DMS 273 (cell line): ENCODE results near the gene APEX1.
A peak's percentile ranks its signal among the peaks of the same experiment; 100 is the strongest.
"Not testable (repeated sequence)": the region's sequence is repeated elsewhere in the genome, so short reads cannot be mapped to it uniquely, and the experiment has no call there.

Source experiments
- DNase-seq: peaks from one replicate; lab custom pipeline; 2025; ENCODE audit not compliant: unreplicated experiment; lab: John Stamatoyannopoulos, UW

The APEX1 gene

DNA sequence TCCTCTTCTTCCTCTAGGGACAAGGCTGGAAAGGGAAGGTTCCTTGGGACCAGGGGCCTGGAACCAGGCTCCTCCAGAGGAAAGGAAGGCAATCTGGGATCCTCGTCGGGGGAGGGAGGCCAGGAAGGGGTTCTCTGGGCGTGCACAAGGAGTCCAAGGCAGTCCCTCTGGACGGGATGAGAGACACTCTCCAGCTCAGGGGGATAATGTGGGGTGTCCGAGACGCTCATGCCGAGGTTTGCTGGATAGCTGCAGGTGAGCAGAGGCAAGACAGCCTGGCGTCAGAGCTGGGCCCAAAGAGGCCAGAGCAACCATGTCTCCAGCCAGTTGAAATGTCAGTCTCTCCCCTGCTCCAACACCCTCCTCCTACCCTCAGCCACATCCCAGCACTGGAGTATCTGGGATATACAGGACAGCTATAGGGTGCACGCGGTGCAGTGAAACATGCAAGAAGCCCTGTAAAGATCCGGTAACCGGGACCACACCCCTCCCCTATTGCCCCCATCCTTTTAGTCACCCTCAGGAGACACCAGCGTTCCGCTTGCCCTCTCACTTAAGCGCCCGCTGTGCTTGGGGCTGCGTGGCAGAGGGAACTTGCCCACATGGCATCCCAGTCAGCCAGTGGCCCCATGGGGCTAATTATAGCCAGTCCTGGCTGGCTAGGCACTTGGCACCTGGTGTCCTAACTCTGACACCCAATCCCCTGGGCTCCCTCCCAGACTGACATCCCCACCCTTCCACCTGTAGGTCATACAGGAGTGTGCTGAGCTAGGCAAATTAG, 19.3 kb upstream of the APEX1 start, which contains the start of gene KLHL33:
KLHL33 (minus strand) TSS at position 585 of the 781 bp plus-strand sequence; CDS start at position 230, 355 bp downstream.
- no peak for DNase-seq

- no peak for DNase-seq
Observed at GRCh38 chr14:20436363-20436755, 18.7 kb upstream of the APEX1 start.

DNA sequence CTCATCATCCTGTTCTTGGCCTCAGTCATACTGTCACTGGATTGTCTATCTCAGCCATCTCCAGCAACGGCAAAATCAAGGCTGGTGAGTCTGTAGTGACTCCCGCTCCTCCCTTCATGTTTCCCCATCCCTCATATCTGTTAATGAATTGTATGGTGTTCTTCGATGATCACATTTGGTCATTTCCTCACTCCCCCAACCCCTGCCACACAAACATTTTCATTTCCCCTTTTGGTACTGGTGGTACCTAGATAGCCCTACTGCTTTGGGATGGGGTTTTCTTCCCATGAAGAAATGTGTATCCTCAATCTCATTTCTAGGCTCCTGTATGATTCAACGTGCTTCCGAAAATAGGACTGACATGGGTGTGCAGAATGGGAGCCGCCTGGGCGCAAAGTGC, 16.4 kb upstream of the APEX1 start:
- DNase-seq, result no peak

DNA sequence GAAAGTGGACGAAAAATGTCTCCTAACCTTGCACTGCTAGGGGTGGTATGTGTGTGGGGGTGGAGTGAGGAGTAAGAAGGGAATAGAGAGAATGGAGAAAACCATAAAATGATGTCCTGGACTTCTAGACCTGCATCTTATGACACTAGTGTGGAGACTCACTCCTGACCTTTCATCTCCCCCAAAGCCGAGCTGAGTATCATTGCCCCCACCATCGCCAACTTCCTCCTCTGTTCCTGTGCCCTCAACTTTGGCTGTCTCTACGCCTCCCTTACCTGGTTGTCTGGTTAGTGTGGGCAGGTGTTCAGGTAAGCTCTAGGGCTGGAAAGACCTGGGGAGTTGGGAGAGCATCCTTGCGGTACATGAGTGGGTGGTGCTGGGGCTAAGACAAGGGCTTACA, 14.6 kb upstream of the APEX1 start:
- no peak for DNase-seq

DNA sequence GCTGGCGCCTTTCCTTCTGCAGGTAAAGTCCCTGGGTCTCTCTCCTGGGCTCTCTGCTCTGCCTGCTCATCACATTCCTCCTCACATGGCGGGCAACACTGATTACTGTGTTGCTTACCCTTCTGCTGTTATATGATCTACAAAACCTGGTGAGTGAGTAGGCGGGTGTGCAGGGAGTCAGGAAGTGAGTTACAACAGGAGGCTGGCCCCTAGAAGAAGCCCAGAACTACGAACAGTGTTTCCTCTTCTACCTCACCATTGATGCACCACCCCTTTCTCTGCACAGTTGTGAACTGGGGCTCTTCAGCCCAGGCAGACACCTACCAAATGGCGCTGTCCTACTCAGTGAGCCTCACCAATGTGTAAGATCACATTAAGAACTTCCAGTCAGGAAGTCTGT, 14.1 kb upstream of the APEX1 start:
- no peak for DNase-seq

DNA sequence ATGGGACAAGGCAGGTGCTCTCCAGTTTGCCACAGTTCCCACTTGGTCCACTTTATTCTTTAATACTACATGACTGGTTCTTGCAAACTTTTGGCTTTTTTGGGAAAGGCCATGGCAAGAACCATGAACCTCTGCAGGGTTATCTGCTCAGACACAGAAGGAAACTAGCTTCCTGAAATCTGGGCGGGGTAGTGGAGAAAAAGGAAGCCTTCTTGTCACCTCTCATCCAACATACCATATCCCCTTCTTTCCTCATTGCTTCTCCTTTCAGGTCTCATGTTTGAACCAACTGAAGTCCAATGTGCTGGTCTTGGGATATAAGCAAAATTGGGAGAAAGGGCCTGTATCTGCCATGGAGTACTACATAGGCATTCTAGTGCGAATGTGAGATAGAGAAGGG, 13.6 kb upstream of the APEX1 start:
- no peak for DNase-seq

GRCh38 chr14:20443650-20444049, 11.4 kb upstream of the APEX1 start:
- not testable (repeated sequence) for DNase-seq

- DNase-seq, result no peak
Observed at GRCh38 chr14:20446889-20447288, 8.1 kb upstream of the APEX1 start.

DNA sequence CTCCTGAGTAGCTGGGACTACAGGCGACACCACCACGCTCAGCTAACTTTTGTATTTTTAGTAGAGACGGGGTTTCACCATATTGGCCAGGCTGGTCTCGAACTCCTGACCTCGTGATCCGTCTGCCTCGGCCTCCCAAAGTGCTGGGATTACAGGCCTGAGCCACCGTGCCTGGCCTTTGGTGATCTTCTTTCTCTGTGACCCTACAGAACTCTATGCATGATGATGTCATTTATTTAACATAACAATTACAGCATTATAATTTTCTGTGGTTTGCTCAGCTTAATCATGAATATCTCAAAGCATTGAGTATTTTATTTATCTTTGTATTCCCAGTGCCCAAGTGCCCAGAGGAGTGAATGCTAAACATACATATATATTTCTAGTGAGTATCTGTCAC, 2.2 kb upstream of the APEX1 start:
- not testable (repeated sequence) for DNase-seq

- peak; percentile 96 for DNase-seq
Observed at GRCh38 chr14:20455355-20456300, 602 bp downstream of the APEX1 start.

- peak; percentile 17 for DNase-seq
Observed at GRCh38 chr14:20456971-20457370, 1.9 kb downstream of the APEX1 start.

- peak; percentile 58 for DNase-seq
Observed at GRCh38 chr14:20458031-20458789, 3.2 kb downstream of the APEX1 start.

DNA sequence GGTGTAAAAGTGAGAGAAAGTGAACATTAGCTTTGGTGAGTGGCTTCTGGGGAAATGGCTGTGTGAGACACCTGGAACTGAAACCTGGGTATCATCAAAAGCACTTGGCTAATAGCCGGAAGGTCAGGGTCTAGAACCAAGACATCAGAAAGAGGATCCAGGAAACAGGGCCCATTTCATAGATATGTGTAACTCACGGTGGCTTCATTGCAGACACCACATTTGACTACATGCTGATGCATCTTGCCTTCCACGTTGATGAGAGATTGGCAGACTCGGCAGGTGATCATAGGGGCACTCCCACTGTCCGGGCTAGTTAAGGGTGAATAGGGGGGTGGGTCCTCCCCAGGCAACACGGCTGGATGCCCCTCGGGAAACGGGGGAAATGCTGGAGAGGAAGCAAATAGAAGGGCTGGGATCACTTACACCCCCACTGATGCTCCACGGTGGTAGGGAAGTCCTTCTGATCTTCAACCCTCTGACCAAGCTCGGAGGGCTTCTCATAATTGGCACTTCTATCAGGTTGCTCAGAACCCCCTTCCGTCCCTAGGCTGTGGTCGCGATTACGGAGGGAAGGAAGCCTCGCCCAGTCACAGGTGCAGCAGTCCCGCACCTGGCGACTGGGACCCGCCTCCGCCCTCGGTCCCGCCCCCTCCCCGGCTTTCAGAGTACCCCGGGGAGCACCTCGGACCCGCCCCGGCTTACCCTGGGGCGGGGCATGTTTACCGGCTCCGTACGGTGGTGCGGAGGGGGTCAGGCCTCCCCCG, 5.6 kb downstream of the APEX1 start:
- peak; percentile 59 for DNase-seq

GRCh38 chr14:20461225-20462141, 6.5 kb downstream of the APEX1 start, which contains the start of gene PIP4P1:
PIP4P1 (minus strand) TSS chr14:20461434; CDS start chr14:20461325, 109 bp downstream.
- DNase-seq, result peak; percentile 100

DNA sequence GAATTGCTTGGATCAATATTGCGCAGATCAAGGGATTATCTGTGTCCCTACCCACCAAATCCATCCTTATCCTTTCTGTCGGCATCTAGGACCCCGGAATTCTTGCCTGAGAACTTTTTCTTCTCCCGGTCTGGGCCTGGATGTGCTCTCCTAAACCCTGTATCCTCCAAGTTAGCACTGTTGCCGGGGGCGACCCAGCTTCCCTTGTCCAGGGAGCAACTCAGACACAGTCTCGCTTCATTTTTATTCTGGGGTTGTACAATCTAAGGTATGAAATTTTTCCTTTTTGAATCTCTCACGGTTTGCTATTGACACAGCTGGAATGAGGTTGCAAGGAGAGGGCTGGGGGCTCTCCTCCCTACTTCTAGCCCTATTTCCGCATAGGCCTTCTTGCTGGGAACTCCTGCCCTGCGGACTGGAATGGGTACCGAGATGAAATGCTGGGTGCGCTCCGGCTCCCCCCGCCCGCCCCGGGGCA, 13.8 kb downstream of the APEX1 start:
- peak; percentile 79 for DNase-seq

DNA sequence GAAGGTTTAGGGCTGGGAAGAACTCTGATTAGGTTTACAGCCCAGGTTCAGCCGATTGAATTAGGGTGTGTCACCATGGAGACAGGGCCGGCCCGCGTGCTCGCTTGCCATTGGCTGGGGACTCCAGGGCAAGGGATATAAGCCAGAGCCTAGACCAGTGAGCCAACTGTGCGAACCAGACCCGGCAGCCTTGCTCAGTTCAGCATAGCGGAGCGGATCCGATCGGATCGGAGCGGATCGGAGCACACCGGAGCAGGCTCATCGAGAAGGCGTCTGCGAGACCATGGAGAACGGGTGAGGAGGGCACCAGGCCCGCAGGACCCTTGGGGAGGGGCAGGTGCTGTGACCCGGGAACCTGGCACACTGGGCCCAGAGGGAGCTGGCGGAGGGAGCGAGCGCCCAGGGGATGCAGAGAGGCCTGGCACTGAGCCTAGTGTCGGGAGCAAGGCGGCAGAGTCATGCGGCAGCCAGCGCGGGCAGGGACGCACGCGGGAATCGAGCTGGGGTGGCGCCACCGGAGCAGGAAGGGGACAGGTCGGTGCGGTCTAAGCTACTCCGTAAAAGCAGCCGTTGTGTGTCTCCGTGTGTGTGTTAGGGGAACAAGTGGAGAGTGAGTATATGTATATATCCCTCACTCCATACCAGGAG, 14.3 kb downstream of the APEX1 start, which contains the start of gene PNP:
PNP (plus strand) TSS at position 165 of the 648 bp plus-strand sequence; CDS start at position 284, 119 bp downstream.
- DNase-seq, result peak; percentile 97

GRCh38 chr14:20469890-20470602, 15.0 kb downstream of the APEX1 start:
- DNase-seq, result peak; percentile 71

DNA sequence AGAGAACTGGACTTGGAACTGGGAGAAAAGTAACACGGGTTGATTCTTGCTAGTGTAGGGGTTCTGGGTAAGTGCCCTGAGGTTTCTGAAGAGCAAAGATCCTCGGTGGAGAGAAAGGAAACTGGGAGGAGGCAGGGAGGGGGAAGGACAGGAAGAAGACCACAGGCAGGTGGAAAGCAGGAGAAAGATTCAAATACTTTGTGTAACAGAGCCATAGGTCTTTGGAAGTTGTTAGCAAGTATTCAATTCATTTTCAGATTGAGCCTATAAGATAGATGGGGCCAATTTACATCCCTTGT, 15.5 kb downstream of the APEX1 start:
- no peak for DNase-seq
